SK-N-SH treated with all-trans-retinoic acid at 6 μM for 48 hours (cell line): ENCODE data around the gene CACNA1A.

ENCODE experiments used
- ATAC-seq: fragments of 200-7000 bp; cut with Tn5 transposase; 3 replicates; pipeline ENCODE4 v1.9.1; 2020; ENCODE audit warnings: mild to moderate bottlenecking, moderate library complexity
- BACH2 ChIP-seq: fragments of 250-450 bp; sonication (Bioruptor Pico); IDR thresholded peaks from 2 replicates; pipeline ENCODE4 v1.9.0; 2021; ENCODE audit warnings: mild to moderate bottlenecking, borderline replicate concordance
- CSDC2 ChIP-seq: fragments of 250-450 bp; sonication (Bioruptor Pico); IDR thresholded peaks from 2 replicates; pipeline ENCODE4 v1.5.0; 2020; ENCODE audit warnings: mild to moderate bottlenecking, moderate library complexity
- ESRRG ChIP-seq: fragments of 250-450 bp; sonication (Bioruptor Pico); IDR thresholded peaks from 2 replicates; pipeline ENCODE4 v1.6.1; 2021; ENCODE audit warnings: mild to moderate bottlenecking
- GLIS3 ChIP-seq: fragments of 250-450 bp; sonication (Bioruptor Pico); IDR thresholded peaks from 2 replicates; pipeline ENCODE4 v1.5.0; 2020; ENCODE audit warnings: mild to moderate bottlenecking, moderate library complexity
- ISL1 ChIP-seq: fragments of 250-450 bp; sonication (Bioruptor Pico); IDR thresholded peaks from 2 replicates; pipeline ENCODE4 v2.1.2; 2022; ENCODE audit warnings: mild to moderate bottlenecking, moderate library complexity
- OSR1 ChIP-seq: fragments of 250-450 bp; sonication (Bioruptor Pico); IDR thresholded peaks from 2 replicates; pipeline ENCODE4 v1.8.0; 2022; ENCODE audit warnings: moderate library complexity, mild to moderate bottlenecking, inconsistent platforms
- RARB ChIP-seq: fragments of 250-450 bp; sonication (Bioruptor Pico); IDR thresholded peaks from 2 replicates; pipeline ENCODE4 v1.8.0; 2021; ENCODE audit warnings: mild to moderate bottlenecking, moderate library complexity
- SNAI2 ChIP-seq: fragments of 250-450 bp; sonication (Bioruptor Pico); IDR thresholded peaks from 2 replicates; pipeline ENCODE4 v1.5.0; 2020; ENCODE audit warnings: mild to moderate bottlenecking, moderate library complexity
- TOX ChIP-seq: fragments of 250-450 bp; sonication (Bioruptor Pico); IDR thresholded peaks from 2 replicates; pipeline ENCODE4 v1.8.0; 2021; ENCODE audit warnings: mild to moderate bottlenecking, moderate library complexity, borderline replicate concordance
- ZC3H10 ChIP-seq: fragments of 250-450 bp; sonication (Bioruptor Pico); IDR thresholded peaks from 2 replicates; pipeline ENCODE4 v1.5.1; 2021; ENCODE audit warnings: mild to moderate bottlenecking, moderate library complexity
- ZFP3 ChIP-seq: fragments of 250-450 bp; sonication (Bioruptor Pico); IDR thresholded peaks from 2 replicates; pipeline ENCODE4 v1.5.0; 2020; ENCODE audit warnings: mild to moderate bottlenecking, moderate library complexity
- ZFP30 ChIP-seq: fragments of 450-650 bp; formaldehyde crosslinking; IDR thresholded peaks from 2 replicates; pipeline ENCODE4 v1.5.0; 2022; ENCODE audit warnings: mild to moderate bottlenecking, moderate library complexity
- ZNF565 ChIP-seq: fragments of 450-650 bp; formaldehyde crosslinking; conservative IDR thresholded peaks from 2 replicates; pipeline ENCODE4 v1.5.0; 2020; ENCODE audit warnings: low read depth, mild to moderate bottlenecking, moderate library complexity
- ZNF8 ChIP-seq: fragments of 450-650 bp; formaldehyde crosslinking; IDR thresholded peaks from 2 replicates; pipeline ENCODE4 v1.5.0; 2020; ENCODE audit warnings: mild to moderate bottlenecking, moderate library complexity
- TF ChIP-seq, protein P1 (sequence below): fragments of 250-450 bp; sonication (Bioruptor Pico); IDR thresholded peaks from 2 replicates; pipeline ENCODE4 v1.5.1; 2021; ENCODE audit warnings: mild to moderate bottlenecking, moderate library complexity
- TF ChIP-seq, protein P2 (sequence below): fragments of 250-450 bp; sonication (Bioruptor Pico); IDR thresholded peaks from 2 replicates; pipeline ENCODE4 v1.8.0; 2020; ENCODE audit warnings: mild to moderate bottlenecking, moderate library complexity, borderline replicate concordance
- TF ChIP-seq, protein P3 (sequence below): fragments of 250-450 bp; sonication (Bioruptor Pico); IDR thresholded peaks from 2 replicates; pipeline ENCODE4 v1.5.0; 2020; ENCODE audit warnings: mild to moderate bottlenecking, moderate library complexity
- TF ChIP-seq, protein P4 (sequence below): fragments of 250-450 bp; sonication (Bioruptor Pico); IDR thresholded peaks from 2 replicates; pipeline ENCODE4 v1.5.1; 2020; ENCODE audit warnings: low read depth, mild to moderate bottlenecking, moderate library complexity

Gene CACNA1A

DNA sequence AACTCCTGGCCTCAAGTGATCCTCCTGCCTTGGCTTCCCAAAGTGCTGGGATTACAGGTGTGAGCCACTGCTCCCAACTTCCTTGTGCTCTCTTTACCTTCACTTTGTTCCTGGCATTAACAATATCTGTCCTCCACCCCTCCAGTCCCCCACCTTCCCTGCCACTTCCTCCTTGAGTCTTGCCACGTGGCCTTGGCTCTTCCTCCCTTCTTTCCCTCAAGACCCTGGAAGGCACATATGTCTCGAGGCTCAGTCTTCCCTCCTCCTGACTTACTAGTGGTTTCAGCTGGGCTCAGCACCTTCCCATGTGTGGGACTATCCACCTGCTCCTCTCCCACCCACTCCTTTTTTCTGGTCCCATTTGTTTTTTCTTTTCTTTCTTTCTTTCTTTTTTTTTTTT, 285.4 kb downstream of the CACNA1A start (continued):
- TF ChIP-seq, protein P1, sequence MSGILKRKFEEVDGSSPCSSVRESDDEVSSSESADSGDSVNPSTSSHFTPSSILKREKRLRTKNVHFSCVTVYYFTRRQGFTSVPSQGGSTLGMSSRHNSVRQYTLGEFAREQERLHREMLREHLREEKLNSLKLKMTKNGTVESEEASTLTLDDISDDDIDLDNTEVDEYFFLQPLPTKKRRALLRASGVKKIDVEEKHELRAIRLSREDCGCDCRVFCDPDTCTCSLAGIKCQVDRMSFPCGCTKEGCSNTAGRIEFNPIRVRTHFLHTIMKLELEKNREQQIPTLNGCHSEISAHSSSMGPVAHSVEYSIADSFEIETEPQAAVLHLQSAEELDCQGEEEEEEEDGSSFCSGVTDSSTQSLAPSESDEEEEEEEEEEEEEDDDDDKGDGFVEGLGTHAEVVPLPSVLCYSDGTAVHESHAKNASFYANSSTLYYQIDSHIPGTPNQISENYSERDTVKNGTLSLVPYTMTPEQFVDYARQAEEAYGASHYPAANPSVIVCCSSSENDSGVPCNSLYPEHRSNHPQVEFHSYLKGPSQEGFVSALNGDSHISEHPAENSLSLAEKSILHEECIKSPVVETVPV (CRISPR knock-in tag), result no peak
- TF ChIP-seq, all 23 proteins: peak for 0

DNA sequence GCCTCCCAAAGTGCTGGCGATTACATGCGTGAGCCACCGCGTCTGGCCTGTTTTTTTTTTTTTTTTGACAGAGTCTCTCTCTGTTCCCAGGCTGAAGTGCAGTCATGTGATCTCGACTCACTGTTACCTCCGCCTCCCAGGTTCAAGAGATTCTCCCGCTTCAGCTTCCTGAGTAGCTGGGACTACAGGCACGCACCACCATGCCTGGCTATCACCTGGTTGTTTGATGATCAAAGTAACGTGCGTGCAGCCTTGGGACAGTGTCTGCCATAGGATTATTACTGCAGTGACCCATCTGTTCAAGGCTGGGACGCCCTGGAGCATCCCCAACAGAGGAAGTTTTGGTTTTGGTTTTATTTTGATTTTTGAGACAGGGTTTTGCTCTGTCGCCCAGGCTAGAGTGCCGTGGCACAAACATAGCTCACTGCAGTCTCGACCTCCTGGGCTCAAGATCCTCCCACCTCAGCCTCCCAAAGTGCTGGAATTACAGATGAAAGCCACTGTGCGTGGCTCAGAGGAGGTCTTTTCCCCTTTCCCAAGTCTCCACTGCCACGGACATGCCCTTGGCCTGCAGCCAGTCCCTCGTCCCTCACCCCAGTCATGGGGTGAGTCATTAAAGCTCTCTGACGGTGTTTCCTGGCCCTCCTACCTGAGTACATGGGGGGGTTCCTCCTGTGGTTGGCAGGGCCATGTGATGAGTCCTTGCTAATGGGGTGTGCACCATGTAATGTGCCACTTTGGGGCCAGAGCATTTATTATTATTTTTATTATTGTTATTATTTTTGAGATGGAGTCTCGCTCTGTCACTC, 290.5 kb downstream of the CACNA1A start:
- TF ChIP-seq BACH2 (CRISPR knock-in tag) (no peak), GLIS3 (no peak), ZFP3 (CRISPR knock-in tag) (no peak), ESRRG (CRISPR knock-in tag) (no peak), TOX (CRISPR knock-in tag) (no peak), RARB (CRISPR knock-in tag) (no peak), ZFP30 (CRISPR knock-in tag) (no peak), ZNF8 (CRISPR knock-in tag) (no peak), CSDC2 (CRISPR knock-in tag) (no peak), OSR1 (CRISPR knock-in tag) (no peak), SNAI2 (CRISPR knock-in tag) (no peak), ZC3H10 (CRISPR knock-in tag) (no peak), ZNF565 (CRISPR knock-in tag) (no peak), ISL1 (CRISPR knock-in tag) (no peak)
- TF ChIP-seq, protein P1 (CRISPR knock-in tag), result no peak
- TF ChIP-seq, protein P2, sequence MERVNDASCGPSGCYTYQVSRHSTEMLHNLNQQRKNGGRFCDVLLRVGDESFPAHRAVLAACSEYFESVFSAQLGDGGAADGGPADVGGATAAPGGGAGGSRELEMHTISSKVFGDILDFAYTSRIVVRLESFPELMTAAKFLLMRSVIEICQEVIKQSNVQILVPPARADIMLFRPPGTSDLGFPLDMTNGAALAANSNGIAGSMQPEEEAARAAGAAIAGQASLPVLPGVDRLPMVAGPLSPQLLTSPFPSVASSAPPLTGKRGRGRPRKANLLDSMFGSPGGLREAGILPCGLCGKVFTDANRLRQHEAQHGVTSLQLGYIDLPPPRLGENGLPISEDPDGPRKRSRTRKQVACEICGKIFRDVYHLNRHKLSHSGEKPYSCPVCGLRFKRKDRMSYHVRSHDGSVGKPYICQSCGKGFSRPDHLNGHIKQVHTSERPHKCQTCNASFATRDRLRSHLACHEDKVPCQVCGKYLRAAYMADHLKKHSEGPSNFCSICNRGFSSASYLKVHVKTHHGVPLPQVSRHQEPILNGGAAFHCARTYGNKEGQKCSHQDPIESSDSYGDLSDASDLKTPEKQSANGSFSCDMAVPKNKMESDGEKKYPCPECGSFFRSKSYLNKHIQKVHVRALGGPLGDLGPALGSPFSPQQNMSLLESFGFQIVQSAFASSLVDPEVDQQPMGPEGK (CRISPR knock-in tag), result no peak
- TF ChIP-seq, protein P3, sequence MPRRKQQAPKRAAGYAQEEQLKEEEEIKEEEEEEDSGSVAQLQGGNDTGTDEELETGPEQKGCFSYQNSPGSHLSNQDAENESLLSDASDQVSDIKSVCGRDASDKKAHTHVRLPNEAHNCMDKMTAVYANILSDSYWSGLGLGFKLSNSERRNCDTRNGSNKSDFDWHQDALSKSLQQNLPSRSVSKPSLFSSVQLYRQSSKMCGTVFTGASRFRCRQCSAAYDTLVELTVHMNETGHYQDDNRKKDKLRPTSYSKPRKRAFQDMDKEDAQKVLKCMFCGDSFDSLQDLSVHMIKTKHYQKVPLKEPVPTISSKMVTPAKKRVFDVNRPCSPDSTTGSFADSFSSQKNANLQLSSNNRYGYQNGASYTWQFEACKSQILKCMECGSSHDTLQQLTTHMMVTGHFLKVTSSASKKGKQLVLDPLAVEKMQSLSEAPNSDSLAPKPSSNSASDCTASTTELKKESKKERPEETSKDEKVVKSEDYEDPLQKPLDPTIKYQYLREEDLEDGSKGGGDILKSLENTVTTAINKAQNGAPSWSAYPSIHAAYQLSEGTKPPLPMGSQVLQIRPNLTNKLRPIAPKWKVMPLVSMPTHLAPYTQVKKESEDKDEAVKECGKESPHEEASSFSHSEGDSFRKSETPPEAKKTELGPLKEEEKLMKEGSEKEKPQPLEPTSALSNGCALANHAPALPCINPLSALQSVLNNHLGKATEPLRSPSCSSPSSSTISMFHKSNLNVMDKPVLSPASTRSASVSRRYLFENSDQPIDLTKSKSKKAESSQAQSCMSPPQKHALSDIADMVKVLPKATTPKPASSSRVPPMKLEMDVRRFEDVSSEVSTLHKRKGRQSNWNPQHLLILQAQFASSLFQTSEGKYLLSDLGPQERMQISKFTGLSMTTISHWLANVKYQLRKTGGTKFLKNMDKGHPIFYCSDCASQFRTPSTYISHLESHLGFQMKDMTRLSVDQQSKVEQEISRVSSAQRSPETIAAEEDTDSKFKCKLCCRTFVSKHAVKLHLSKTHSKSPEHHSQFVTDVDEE (CRISPR knock-in tag), result no peak
- peak; percentile 33 for ATAC-seq

DNA sequence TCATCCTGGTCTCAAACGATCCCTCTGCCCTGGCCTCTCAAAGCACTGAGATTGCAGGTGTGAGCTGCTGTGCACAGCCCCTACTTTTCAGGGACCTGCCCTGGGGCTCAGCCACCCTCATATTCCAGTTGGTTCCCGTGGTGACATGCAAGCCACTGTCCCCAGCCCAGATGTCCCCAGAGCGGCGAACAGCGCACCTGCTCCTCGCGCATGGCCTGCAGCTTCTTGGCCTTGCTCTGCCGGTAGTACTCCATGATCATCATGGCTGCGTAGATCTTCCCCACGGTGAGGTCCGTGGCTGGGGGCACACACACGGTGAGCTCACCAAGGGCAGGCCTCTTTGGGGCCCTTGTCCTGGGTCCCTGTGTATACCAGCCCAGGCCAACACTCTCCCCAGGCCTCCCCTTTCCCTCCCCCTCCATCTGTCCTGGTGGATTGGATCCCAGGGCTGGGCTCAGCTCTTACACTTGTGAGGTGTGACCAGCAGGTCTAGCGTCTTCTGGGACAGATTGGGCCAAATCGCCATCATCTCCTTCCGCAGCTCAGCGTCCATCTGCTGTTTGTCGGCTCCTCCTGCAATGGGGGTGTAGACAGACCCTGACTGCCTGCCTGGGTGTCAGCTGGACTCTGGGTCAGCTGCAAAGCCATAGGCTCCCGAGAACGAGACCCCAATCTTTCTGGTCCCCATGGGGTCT, 292.1 kb downstream of the CACNA1A start:
- TF ChIP-seq OSR1 (CRISPR knock-in tag) (no peak), RARB (CRISPR knock-in tag) (no peak)
- TF ChIP-seq, protein P4, sequence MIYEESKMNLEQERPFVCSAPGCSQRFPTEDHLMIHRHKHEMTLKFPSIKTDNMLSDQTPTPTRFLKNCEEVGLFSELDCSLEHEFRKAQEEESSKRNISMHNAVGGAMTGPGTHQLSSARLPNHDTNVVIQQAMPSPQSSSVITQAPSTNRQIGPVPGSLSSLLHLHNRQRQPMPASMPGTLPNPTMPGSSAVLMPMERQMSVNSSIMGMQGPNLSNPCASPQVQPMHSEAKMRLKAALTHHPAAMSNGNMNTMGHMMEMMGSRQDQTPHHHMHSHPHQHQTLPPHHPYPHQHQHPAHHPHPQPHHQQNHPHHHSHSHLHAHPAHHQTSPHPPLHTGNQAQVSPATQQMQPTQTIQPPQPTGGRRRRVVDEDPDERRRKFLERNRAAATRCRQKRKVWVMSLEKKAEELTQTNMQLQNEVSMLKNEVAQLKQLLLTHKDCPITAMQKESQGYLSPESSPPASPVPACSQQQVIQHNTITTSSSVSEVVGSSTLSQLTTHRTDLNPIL (CRISPR knock-in tag), result no peak
- TF ChIP-seq, protein P1 (CRISPR knock-in tag), result no peak
- no peak for ATAC-seq
